HG02588 (cell line): Measurements from ENCODE around the gene PDE11A.

Source experiments
- ATAC-seq: cut with Tn5 transposase; IDR thresholded peaks from one replicate; pipeline ENCODE4 v1.9.1; 2021; ENCODE audit warnings: mild to moderate bottlenecking, moderate library complexity; ENCODE audit not compliant: unreplicated experiment

PDE11A gene

DNA sequence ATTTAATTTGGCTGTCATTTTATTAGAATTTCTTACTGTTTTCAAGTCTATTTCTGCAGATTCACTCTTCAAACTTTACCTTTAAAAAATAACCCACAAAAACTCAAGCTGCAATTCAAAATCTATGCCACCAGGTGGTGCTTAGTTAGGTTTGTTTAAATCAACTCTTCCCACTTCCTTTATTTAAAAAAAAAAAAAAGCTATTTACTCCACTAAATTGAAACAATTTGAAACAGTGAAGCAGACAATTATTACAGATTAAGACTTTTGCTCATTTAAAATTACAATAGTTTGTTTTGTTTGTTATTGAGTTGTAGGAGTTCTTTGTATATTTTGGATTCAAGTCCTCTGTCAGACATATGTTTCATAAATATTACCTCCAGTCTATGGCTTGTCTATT lies 300.0 kb downstream of the PDE11A start:
- no peak for ATAC-seq

DNA sequence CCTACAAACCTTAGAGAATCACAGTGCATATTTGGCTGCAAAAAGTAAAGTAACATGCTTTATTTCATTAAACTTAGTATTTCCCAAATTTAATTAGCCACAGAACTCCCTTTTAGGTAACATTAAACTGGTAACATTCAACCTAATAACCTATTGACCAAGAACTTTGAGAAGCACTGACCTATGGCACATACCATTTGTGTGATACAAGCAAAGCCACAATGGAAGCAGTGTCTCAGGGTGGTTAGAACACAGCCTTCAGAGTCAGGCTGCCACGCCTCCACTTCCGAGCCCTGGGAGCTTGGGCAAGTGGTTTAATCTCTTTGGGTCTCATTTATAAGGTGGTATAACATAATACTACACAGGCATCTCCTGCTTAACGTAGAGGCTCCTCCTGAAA lies 301.4 kb downstream of the PDE11A start:
- no peak for ATAC-seq

DNA sequence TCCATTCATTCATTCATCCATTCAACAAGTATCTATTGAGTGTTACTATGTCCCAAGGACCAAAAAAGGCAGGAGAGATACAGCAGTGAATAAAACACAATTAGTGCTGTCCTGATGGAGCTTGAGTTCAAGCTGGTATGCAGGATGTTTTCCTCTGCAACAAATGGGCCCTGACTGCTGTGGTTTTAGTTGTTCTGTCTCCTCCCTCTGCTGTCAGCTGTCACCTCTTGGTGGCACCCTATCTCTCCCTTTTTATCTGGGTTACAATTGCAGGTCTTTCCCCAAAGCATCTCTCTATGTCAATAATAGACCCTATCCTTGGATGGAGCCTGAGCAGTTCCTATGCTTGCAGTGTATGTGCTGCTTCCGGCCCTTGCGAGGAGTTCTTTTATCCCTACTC lies 304.8 kb downstream of the PDE11A start:
- ATAC-seq = no peak

DNA sequence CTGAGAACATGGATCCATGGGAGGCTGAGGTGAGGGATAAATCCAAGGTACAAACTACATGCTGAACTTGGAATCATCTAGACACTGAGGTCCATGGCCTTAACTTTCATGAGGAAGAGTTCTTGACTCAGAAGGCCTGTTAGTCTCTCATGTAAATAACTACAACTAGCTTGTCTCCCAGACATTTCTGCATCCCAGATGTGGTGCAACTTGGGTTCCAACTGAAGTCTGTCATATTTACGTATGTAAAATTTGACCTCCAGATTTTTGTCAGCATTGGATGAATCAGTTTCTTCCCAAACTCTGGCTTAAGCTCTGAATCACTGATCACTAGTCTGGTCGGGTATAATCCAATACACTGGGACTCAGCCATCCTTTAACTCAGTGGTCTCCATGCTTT lies 306.9 kb downstream of the PDE11A start:
- ATAC-seq = no peak

DNA sequence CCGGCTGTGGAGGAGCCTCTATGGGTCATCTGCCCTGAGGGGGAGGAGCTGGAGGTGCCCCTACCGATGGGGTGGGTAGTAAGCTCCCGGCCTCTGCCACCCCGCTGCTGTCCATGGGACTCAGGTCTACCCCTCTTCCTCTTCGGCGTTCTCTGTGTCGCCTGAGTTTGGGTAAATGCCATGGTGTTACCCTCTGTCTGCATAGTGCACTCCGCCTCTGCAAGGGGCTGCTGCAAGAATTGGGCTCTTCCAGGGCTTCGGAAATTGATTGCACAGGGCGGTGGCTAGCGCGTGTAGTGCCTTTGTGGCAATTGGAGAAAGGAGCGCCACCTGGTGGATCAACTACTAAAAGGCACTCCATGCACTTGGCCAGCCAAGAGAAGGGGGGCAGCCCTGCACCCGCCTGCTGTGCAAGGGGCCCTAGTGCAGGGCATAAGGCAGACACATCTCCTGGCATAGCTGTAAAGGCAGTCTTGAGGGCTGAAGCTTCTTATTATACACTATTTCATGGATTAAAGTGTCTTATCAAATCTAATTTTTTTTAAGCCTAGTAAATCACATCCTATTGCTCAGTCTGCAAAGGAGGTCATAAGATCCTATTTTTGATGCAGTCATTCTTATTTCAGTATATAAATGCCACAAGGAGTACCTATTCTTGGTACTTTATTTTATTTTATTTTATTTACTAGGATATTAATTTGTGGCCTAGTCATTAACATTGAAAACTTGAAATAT lies 308.9 kb downstream of the PDE11A start:
- peak; percentile 95 for ATAC-seq

DNA sequence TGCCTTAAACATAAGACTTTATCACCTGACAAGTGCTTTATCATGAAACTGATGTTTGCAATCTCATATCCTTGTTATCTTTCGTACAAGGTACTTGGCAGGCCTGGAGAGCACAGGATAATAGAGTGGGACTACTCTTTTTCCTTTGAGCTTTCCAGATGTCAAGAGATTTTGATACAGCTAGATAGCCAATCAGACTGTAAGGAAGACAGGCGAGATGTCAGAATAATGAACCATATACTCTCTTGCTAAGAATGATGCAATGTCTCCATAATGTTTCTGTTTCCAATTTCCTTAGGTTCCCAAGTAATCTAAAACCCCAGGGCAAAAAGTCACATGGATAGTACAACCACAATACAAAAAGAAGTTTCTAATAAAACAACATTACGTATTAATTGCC lies 313.1 kb downstream of the PDE11A start:
- ATAC-seq = no peak

DNA sequence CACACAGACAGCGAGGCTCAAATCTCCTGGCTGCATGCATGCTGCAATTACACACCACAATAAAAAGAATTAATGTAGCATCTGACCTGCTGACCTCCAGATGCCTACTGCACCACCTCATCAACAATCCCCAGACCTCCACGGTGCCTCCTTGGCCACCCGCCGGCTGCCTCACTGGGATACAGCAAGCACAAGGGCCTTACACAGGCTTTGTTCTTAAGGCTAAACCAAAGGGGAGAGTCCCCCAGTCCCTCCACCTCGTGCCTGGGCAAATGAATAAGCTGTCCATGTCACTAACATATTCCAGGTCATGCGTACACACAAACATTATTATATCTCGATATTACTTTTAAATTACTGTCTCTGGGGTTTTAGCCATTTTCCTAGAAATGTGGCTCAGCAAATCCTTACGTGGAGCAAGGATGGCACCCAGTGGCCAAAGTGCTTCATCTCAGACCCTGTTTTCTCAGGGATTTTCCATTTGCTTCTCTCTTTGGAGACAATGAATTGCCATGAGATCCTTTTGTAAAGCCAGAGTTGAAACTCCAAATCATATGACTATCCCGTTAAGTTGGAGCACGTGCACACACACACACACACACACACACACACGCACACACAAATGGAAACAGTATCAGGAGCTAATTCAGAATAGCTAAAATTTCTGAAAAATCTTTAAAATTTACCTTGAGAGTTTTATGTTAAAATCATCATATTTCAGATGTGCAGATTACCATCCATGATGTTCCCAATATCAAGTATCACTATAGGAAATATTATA lies 313.8 kb downstream of the PDE11A start:
- no peak for ATAC-seq

DNA sequence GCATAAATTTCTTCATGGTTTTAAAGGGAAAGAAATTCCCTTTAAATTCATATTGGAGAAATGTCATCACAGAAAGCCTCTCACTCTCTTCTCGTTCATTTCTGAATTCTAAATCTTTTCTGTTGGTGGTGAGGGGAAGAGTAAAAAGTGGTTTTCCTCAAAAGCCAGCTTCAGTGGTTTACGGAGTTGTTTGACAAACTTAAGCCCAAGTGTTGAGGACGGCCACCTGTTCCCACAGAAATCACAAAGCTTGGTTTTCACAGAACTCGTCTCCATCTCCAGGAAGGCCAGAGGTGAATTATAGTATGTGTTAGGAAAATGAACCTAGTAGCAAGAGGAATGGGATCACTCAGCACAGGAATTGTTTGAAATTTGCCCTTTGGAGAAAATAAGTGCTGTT lies 316.2 kb downstream of the PDE11A start:
- no peak for ATAC-seq

DNA sequence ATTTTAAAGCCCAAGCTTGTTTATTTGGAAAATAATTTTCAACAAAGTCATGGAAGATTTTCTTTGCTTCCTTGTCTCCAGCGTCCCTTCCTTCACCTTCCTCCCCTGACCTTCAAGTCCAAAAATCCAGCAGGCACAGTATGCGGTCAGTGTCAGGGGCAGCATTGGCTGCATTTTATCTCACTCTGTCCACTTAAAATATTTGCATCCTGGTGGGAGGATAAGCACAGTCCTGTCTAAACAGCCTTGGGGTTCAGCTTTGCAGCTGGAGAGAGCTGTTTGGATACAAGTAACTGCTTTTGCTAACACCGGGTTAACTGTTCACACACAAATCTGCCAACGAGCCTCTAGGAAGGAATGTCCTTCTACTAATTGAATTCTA lies 318.1 kb downstream of the PDE11A start:
- no peak for ATAC-seq

DNA sequence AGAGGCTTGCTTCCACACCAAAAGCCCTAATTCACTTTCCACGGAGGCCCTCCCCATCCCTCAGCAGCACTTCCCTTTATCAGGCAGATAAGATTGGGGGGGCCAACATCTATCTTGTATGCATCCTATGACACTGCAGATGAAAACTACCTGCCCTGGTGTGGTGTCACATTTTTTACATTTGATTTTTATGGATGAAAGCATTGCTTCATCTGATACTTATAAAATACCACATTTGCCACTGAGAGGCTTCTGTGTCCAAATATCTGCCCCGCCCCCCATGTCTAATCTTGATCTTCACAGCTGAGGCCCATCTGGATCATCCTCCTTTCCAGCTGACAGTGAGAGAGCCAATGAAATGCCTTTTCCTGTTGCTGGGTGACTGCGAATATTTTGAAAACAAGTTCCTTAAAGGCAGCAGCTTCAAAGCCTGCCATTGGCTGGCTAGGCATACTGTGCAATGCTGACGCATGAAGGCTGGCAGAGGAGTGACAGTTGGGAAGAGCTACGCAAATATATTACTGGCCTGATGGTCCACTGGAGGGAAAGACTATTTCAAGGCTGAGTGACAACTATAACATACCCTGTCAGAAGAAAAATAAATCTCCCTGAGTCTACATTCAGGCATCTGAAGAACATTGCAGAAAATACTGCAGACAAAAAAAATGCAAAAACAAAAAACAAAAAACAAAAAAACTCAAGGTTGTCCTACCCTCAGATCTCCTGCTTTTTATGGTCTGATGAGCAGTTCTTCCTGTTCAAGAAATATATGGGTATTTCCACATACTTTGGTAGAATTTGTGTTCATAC lies 318.7 kb downstream of the PDE11A start:
- ATAC-seq = no peak

DNA sequence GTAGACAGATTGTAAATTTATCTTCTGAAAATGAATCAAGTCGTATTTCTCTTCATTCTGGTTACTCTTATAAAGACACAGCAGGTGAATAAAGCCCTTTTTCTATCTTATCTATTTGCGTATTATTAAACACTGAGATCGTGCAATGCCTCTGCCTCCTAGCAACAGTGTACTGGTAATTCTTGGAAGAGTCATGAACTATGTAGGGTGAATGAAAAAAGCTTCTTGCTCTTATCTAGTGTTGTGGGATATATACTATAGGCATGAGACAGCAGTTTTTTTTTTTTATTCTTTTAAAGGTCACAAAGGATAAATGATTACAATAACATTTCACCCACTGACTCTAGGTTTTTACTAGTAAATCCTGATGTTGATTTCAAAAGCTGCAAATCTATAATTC lies 324.2 kb downstream of the PDE11A start:
- ATAC-seq = no peak

DNA sequence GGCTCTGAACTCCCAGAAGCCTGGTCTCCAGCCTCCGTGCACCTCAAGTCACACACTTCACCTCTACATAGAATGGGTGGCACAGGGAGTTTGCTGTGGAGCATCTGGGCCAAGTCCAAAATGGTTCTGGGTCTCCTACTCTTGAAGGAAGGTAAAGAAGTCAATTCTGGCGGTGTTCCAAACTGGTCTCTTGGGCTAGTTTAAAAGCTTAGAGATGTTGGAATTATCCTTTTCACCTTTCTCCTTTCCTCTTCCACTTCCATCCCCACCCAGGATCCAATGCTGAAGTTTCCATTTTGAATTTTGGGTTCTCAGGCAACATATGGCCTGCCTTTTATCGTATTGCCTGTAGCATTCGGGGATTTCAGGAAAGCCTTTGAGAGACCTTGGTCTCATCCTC lies 325.2 kb downstream of the PDE11A start:
- ATAC-seq = no peak

DNA sequence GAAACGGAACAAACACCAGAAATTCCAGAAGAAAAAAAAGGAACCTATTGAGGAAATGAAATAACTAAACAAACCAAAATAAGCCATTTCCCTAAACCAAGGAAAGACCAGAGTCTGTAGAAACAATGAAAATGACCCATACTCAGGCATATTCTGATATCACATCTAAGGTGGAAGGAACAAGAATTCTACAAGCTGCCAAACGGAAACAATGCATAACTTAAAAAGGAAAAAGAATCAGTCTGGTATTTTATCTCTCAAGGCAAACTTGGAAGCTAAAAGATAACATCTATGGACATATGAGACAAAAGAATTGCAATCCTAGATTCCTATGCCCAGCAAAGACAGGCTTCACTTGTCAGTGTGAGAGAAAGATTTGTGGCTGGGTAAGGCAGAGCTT lies 326.2 kb downstream of the PDE11A start:
- no peak for ATAC-seq

DNA sequence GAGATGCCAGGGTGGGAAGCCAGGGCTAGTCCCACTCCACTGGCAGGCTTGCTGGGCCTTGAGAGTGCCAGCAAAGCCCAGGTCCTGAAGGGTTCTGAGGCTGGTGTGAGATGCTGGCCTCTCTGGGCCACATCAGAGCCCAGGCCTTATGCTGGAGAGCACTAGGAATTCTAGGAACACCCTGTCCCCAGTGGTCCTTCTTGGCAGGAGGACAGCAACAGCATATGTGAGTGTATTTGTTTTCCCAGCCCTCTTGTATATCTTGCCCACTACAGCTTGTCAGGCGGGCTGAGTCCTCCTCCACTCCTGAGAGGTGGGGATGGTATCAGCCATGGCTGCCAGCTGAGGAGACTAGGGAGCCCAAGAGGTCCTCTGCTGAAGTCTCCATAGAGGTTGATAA lies 327.0 kb downstream of the PDE11A start:
- no peak for ATAC-seq

DNA sequence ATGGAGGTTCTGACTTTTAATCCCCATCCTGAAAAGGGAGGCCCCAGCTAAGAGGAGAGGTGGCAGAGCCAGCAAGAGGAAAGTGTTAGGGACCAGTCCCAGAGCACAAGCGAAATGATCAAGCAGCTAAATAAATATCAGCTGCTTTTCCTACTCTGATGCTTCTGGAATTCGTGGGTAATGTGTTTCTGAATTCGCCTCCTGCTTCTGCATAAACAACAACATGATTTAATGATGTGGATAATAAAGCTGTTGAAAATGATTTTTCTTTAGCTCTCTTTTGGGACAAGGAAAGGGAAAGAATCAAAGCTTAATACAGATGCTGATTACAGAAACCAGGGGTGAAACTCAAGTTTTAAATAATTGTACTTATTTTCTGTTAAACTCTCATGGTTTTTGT lies 329.7 kb downstream of the PDE11A start:
- no peak for ATAC-seq

DNA sequence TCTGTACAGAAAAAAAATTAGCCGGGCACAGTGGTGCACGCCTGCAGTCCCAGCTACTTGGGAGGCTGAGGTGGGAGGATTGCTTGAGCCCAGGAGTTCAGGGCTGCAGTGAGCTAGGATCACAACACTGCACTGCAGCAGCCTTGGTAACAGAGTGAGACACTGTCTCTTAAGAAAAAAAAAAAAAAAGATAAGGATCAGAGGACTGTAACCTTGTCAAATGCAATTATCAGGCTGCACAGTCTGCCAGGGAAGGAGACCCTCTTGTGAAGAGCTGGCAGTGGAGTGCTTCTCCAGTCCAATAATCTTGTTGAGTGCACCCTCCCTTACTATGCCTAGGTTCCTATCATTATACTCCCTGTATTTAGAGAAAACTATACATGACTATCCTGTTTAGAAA lies 330.7 kb downstream of the PDE11A start:
- no peak for ATAC-seq

DNA sequence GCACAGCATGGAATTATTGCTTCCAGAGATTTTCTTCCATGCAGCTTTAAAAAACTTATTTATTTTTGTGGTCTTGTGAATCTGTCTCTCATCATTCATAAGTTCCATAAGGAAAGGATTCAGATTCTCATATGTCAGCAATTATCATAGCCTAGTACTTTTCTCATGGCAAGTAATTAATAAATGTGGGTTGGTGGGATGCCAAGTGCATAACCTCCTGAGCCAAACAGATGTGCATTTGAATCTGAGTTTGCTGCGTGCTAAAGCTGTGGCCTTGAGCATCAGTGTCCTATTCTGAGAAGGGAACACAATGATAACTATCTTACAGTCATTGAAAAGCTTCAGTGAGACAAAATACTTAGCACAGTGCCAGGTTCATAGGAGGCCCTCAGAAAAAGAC lies 331.9 kb downstream of the PDE11A start:
- ATAC-seq = no peak

DNA sequence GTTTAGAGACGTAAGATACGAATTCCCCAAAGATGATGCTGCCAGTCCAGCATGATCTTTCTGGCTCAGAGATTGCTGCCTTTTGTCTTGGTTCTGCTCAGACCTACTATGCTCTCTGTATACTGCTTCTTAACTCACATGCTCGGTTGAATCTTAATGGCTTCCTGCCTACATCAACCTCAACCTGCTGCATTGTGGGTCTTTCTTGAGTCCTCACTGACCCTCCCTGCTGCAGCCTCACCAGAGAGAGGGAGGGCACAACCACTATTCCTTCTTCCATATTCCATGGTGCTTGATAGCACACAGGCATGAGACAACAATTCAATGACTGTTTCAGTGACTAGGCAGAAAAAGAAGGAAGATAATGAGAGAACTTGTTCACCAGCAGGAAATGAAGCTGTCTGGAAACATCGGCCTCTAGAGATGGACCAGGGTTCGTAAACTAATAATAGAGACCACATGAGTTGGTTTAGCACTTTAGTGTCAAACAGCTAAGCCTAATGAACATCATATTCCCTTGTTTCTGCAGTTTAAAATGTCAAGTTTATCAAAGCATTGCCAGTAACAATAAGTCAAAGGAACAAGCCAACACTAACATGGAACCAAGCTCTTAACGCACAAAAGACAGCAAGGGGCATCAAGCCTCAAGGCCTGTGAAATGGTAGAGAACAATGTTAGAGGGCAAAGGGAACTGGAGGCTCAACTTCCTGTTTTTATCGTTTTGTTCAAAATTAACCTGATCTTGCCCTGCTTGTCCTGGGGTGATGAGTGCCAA lies 333.9 kb downstream of the PDE11A start:
- ATAC-seq = no peak

DNA sequence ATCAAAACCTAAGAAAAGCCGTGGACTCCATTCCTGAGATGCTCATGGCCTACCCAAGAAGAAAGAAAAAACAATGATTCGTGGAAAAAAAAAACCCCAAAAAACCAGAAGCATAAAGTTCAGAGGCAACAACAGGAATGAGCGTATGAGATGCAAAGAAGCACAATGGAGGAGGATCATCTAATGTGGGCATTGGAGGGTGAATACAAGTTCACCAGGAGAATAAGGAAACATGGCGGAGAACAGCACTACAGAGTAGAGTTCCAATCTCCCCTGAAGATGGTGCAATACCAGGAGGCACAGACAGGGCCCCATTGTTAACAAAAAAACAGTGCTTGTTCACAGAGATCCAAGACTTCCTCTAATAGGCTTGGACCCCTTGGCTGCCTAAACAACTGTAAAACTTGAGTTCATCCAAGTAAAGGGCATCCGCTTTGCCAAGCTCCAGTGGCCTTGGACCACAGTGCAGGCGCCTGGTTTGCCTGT lies 337.2 kb downstream of the PDE11A start:
- ATAC-seq = no peak

DNA sequence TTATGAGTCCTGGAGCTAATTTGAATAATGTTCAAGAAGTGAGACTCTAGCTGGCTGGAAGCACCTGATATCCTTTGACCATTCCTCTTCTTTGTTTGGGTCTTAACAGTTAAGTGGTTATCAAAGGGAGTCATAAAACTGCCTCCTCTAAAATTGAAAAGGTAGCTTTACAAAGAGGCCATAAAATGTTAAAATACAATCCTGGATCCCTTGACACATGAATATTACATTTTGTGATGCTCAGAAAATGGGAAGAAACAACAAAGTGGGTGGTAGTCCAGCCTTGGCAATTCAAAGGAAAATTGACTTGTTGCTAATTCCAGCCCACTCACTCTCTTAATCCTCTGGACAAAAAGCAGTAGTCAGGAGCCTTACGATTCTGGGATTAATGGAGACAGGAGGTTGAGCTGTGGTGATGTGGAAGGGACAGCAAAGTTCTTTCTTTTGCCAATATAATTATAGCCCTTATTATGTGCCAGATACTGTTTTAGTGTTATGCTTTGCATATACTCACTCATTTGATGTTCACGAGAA lies 339.2 kb downstream of the PDE11A start:
- ATAC-seq = no peak

DNA sequence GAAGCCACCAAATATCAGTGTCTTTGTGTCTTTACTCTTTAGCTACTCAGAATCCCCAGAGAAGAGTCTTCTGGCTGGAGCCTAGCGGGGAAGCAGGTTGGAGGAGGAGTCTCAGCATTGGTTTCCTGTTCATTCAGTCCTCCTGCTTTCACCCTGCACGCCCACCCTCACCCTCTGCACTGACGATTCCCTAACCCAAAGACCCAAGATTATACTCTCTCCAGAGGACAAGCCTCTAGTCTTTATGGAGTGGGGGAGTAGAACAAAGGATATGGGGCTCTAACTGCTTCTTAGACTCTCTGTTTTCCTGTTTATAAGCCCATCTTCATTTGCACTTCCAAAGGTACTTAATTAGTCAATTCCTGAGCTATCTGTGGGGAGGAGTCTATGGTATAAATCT lies 341.2 kb downstream of the PDE11A start:
- no peak for ATAC-seq
